GM23338 (cell line): ENCODE data around the gene INO80C. TPM values are rescaled to one million over a fixed set of nuclear protein-coding genes. Genes with fewer than 3 reads are reported as not detected.

Experiments
- ATAC-seq: fragments of 200-7000 bp; cut with Tn5 transposase; 3 replicates; pipeline ENCODE4 v1.9.1; 2020
- DNase-seq: peaks from one replicate; pipeline ENCODE4 v3.0.0-alpha.2; 2015; ENCODE audit warnings: low spot score
- H2AFZ ChIP-seq: fragments of 200-600 bp; sonication (generic); 2 replicates; pipeline ENCODE4 v1.8.0; 2016; ENCODE audit warnings: antibody characterized with exemption, mild to moderate bottlenecking, moderate library complexity
- H3F3A ChIP-seq: fragments of 200-600 bp; sonication (generic); replicated peaks from 2 replicates; pipeline ENCODE4 v1.8.0; 2017; ENCODE audit warnings: antibody characterized with exemption, mixed run types, low read depth
- H3K27ac ChIP-seq: fragments of 200-600 bp; sonication (generic); 2 replicates; pipeline ENCODE4 v1.6.1; 2016; ENCODE audit warnings: low read depth
- H3K27me3 ChIP-seq: fragments of 200-600 bp; sonication (generic); 2 replicates; pipeline ENCODE4 v1.8.0; 2016; ENCODE audit warnings: mild to moderate bottlenecking, mixed run types, moderate library complexity; ENCODE audit not compliant: insufficient read depth
- H3K36me3 ChIP-seq: fragments of 200-600 bp; sonication (generic); 2 replicates; pipeline ENCODE4 v1.8.0; 2016; ENCODE audit warnings: mild to moderate bottlenecking; ENCODE audit not compliant: insufficient read depth
- H3K4me1 ChIP-seq: fragments of 200-600 bp; sonication (generic); 2 replicates; pipeline ENCODE4 v1.8.0; 2016; ENCODE audit warnings: mild to moderate bottlenecking, moderate library complexity; ENCODE audit not compliant: insufficient read depth
- H3K4me2 ChIP-seq: fragments of 200-600 bp; sonication (generic); 2 replicates; pipeline ENCODE4 v1.7.1; 2017; ENCODE audit warnings: mixed run types
- H3K4me3 ChIP-seq: fragments of 200-600 bp; sonication (generic); 2 replicates; pipeline ENCODE4 v1.6.1; 2016; ENCODE audit warnings: mixed run types
- H3K79me2 ChIP-seq: fragments of 200-600 bp; sonication (generic); replicated peaks from 2 replicates; pipeline ENCODE4 v1.8.0; 2017; ENCODE audit warnings: mild to moderate bottlenecking; ENCODE audit not compliant: insufficient read depth
- H3K9me2 ChIP-seq: fragments of 200-600 bp; sonication (generic); 2 replicates; pipeline ENCODE4 v1.8.0; 2017; ENCODE audit not compliant: insufficient read depth
- H4K20me1 ChIP-seq: fragments of 200-600 bp; sonication (generic); replicated peaks from 2 replicates; pipeline ENCODE4 v1.8.0; 2017; ENCODE audit warnings: mild to moderate bottlenecking; ENCODE audit not compliant: insufficient read depth
- H3K27ac Mint-ChIP-seq: 2 replicates; pipeline ENCODE4 v1.8.0; 2020; ENCODE audit warnings: inconsistent platforms, mild to moderate bottlenecking, moderate library complexity, mixed read lengths
- H3K27me3 Mint-ChIP-seq: 3 replicates; pipeline ENCODE4 v1.8.0; 2022; ENCODE audit warnings: low read depth, mild to moderate bottlenecking, moderate library complexity, mixed read lengths, inconsistent platforms; ENCODE audit not compliant: insufficient read depth, poor library complexity
- H3K36me3 Mint-ChIP-seq: 3 replicates; pipeline ENCODE4 v1.8.0; 2021; ENCODE audit warnings: low read depth, mild to moderate bottlenecking, inconsistent platforms, moderate library complexity, mixed read lengths
- H3K4me1 Mint-ChIP-seq: 3 replicates; pipeline ENCODE4 v1.8.0; 2020; ENCODE audit warnings: mild to moderate bottlenecking, inconsistent platforms, mixed read lengths
- H3K4me3 Mint-ChIP-seq: 3 replicates; pipeline ENCODE4 v1.8.0; 2021; ENCODE audit warnings: moderate library complexity, mild to moderate bottlenecking, inconsistent platforms, mixed read lengths
- H3K9me3 Mint-ChIP-seq: 3 replicates; pipeline ENCODE4 v1.8.0; 2020; ENCODE audit warnings: moderate library complexity, mild to moderate bottlenecking, inconsistent platforms, mixed read lengths
- ETS1 ChIP-seq: IDR thresholded peaks from 2 replicates; pipeline ENCODE4 v1.6.1; 2016; ENCODE audit warnings: antibody characterized with exemption
- EZH2phosphoT487 ChIP-seq: fragments of 200-600 bp; sonication (generic); IDR thresholded peaks from one replicate; pipeline ENCODE4 v1.8.1; 2018; ENCODE audit warnings: antibody characterized with exemption; ENCODE audit not compliant: unreplicated experiment
- JUNB ChIP-seq: IDR thresholded peaks from one replicate; pipeline ENCODE4 v1.6.1; 2016; ENCODE audit warnings: antibody characterized with exemption; ENCODE audit not compliant: unreplicated experiment
- NANOG ChIP-seq: IDR thresholded peaks from 2 replicates; pipeline ENCODE4 v1.6.1; 2016; ENCODE audit warnings: antibody characterized with exemption, borderline replicate concordance
- POLR2AphosphoS5 ChIP-seq: IDR thresholded peaks from 2 replicates; pipeline ENCODE4 v1.6.1; 2016; ENCODE audit warnings: antibody characterized with exemption, low read depth
- ZNF114 ChIP-seq: fragments of 250-450 bp; sonication (Bioruptor Pico); IDR thresholded peaks from 2 replicates; pipeline ENCODE4 v1.5.0; 2020; ENCODE audit warnings: mild to moderate bottlenecking, moderate library complexity
- ZNF331 ChIP-seq: fragments of 250-450 bp; sonication (Bioruptor Pico); IDR thresholded peaks from 2 replicates; pipeline ENCODE4 v1.5.0; 2020; ENCODE audit warnings: low read depth, mild to moderate bottlenecking, moderate library complexity
- ZNF462 ChIP-seq: fragments of 250-450 bp; sonication (Bioruptor Pico); IDR thresholded peaks from 2 replicates; pipeline ENCODE4 v1.5.0; 2020; ENCODE audit warnings: mild to moderate bottlenecking, moderate library complexity
- polyA plus RNA-seq: library from polyadenylated mRNA; unstranded; fragments of >200 nt; fragmentation: Nextera tagmentation; extraction: Ambion mirVana; gene quantifications from 2 replicates; pipeline ENCODE4 v1.2.1, GENCODE V29; 2016
- total RNA-seq: library from RNA; depleted of rRNA; stranded (reverse); fragments of >200 nt; shearing (Covaris generic); gene quantifications from 2 replicates; pipeline ENCODE4 v1.2.3, GENCODE V29; 2014

Gene INO80C
- total and polyA plus RNA-seq, 2 experiments from 2014 or later: 16.3 to 52.3 TPM

GRCh38 chr18:35443847-35444246, 53.9 kb downstream of the INO80C start (continued):
- no peak for TF ChIP-seq ZNF462 (CRISPR knock-in tag)
- no peak for TF ChIP-seq ZNF114 (CRISPR knock-in tag)
- no peak for TF ChIP-seq POLR2AphosphoS5
- no peak for TF ChIP-seq ZNF331
- no peak for TF ChIP-seq ETS1

- no peak overlapping the region; the same call in 1 of the 2 replicates for H2AFZ ChIP-seq
- no peak overlapping the region for H3K4me2 ChIP-seq
- H3K27ac ChIP-seq: no peak overlapping the region
- no peak overlapping the region for H3K27ac Mint-ChIP-seq
- ATAC-seq (no peak), DNase-seq (no peak)
- H3K9me2 ChIP-seq: no peaks in the 10 kb centered on the region
- no peaks in the 10 kb centered on the region for H3K27me3 ChIP-seq
- no peak overlapping the region for H3K4me3 ChIP-seq
- no peaks in the 10 kb centered on the region for H3K36me3 ChIP-seq
- H3K4me3 Mint-ChIP-seq: no peak overlapping the region
- peaks cover 8% of the 10 kb centered on the region for H3K4me1 Mint-ChIP-seq
- H3K27me3 Mint-ChIP-seq: peaks cover 6% of the 10 kb centered on the region
- no peaks in the 10 kb centered on the region for H3K9me3 Mint-ChIP-seq
- H3K79me2 ChIP-seq: no peaks in the 10 kb centered on the region
- H3F3A ChIP-seq: no peaks in the 10 kb centered on the region
- no peaks in the 10 kb centered on the region for H3K36me3 Mint-ChIP-seq
- H4K20me1 ChIP-seq: no peaks in the 10 kb centered on the region
- no peaks in the 10 kb centered on the region; the same call in 1 of the 2 replicates for H3K4me1 ChIP-seq
- TF ChIP-seq NANOG (no peak), EZH2phosphoT487 (no peak), ZNF462 (CRISPR knock-in tag) (no peak), POLR2AphosphoS5 (no peak), JUNB (no peak)
Observed at GRCh38 chr18:35443434-35443833, 54.3 kb downstream of the INO80C start.
